T-helper 2 cell (primary cell): ENCODE data around the gene GAS1.

Experiments
- DNase-seq, 5 experiments: peaks; one replicate each; pipeline versions ENCODE4 v3.0.0 to v3.0.0-alpha.2; 2012 to 2022
- total RNA-seq, 2 donors: gene quantifications; one replicate each; lab custom pipeline; 2026; lab: John Stamatoyannopoulos, UW

Gene GAS1
- total RNA-seq, result 0.94 to 1.0 reads per million in 2 donors

GRCh38 chr9:86947146-86948073 lies at the start of gene GAS1:
Gene GAS1 (minus strand): TSS chr9:86947506. CDS start chr9:86946779, 727 bp downstream.
- DNase-seq, result peak; percentile 12 to 80 (median 47)

GRCh38 chr9:86994231-86994630 lies 46.9 kb upstream of the GAS1 start:
- no peak for DNase-seq

GRCh38 chr9:86993830-86994229 lies 46.5 kb upstream of the GAS1 start:
- DNase-seq, result no peak

- no peak for DNase-seq
Measured at GRCh38 chr9:86991077-86991476, 43.8 kb upstream of the GAS1 start.

DNA sequence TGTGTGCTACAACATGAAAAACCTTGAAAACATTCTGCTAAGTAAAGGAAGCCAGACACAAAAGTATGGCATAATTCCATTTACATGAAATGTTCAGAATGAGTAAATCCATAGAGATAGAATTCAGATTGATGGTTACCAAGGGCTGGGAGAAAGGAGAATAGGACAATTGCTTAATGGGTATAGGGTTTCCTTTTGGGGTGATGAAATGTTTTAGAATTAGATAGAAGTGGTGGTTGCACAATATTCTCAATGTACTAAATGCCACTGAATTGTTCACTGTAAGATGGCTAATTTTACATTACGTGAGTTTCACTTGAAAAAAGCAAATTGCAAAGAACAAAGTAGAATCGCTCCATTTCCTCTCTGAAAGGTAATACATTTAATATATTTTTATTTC lies 43.0 kb upstream of the GAS1 start:
- no peak for DNase-seq

- no peak for DNase-seq
Measured at GRCh38 chr9:86987900-86988299, 40.6 kb upstream of the GAS1 start.

- DNase-seq, result no peak
Measured at GRCh38 chr9:86985132-86985647, 37.9 kb upstream of the GAS1 start.

- DNase-seq, result no peak
Measured at GRCh38 chr9:86983620-86984259, 36.4 kb upstream of the GAS1 start.

- no peak for DNase-seq
Measured at GRCh38 chr9:86983249-86983619, 35.9 kb upstream of the GAS1 start.

GRCh38 chr9:86980802-86981201 lies 33.5 kb upstream of the GAS1 start:
- no peak for DNase-seq

- DNase-seq, result no peak
Measured at GRCh38 chr9:86979657-86980056, 32.4 kb upstream of the GAS1 start.

- no peak for DNase-seq
Measured at GRCh38 chr9:86978922-86979474, 31.7 kb upstream of the GAS1 start.

DNA sequence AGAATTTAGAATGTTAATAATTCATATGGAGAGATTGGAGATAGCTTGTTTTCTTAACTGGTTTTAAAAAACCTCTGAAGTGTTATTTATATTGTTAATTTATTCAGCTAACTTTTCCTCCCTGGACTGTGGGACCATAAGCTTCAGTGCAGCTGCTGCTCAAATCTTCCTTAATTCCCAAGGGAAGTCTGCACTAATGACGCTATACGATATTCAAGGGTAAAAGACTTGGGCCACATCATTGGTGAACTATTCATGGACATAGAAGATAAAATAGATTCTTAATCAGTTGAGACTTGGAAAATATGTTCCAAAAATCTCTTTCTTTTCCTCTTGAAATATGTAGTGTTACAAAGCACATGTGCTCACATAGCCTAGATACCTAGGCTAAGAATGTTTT lies 31.1 kb upstream of the GAS1 start:
- no peak for DNase-seq

DNA sequence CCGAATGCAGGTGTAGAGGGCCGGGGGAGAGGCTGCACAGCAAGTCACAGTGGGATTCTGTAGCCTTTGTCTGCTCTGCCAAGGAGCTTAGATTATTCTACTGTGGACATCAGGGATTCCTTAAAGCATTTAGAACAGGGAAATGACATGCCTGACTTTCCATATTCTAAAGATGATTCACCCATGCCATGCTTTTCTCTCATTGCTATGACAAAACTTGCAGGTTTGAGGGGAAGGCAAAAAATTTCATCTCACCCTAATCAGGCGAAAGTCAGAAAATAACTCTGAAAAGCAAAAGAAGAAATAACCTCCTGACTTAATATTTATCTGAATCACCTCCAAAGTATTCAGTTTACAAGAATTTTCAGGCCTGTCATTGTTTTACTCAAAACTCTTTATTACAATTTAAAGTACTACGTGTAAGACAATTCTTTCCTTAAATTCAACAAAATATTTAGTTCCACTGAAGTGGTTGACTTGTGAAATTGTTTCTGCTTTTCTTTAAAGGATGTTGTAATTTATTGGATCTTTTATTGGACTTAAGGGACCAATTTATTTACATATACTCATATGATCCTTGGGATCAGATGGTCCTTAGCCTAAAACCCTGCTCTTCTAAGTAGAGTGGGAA lies 30.0 kb upstream of the GAS1 start:
- DNase-seq, result no peak

- DNase-seq, result no peak
Measured at GRCh38 chr9:86975606-86976005, 28.3 kb upstream of the GAS1 start.

GRCh38 chr9:86975036-86975435 lies 27.7 kb upstream of the GAS1 start:
- no peak for DNase-seq

DNA sequence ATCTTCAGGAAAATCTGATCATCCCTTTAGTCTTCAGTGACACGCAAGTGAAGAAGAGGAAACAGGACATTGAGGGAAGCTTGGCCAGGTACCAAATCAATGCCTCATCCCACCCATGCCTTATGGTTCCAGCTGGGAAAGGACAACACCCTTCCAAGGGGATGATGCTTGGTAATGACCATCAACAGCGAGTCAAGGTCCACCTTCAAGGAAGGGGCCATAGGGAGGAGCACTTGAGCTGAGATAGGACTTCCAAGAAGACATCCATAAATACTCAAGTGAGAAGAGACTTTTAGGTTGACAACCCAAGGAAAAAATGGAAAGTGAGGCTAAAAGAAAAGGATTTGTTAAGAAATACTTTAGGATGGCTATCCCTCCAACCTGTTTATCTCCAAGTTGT lies 27.1 kb upstream of the GAS1 start:
- no peak for DNase-seq

- DNase-seq, result no peak
Measured at GRCh38 chr9:86971742-86972141, 24.4 kb upstream of the GAS1 start.

DNA sequence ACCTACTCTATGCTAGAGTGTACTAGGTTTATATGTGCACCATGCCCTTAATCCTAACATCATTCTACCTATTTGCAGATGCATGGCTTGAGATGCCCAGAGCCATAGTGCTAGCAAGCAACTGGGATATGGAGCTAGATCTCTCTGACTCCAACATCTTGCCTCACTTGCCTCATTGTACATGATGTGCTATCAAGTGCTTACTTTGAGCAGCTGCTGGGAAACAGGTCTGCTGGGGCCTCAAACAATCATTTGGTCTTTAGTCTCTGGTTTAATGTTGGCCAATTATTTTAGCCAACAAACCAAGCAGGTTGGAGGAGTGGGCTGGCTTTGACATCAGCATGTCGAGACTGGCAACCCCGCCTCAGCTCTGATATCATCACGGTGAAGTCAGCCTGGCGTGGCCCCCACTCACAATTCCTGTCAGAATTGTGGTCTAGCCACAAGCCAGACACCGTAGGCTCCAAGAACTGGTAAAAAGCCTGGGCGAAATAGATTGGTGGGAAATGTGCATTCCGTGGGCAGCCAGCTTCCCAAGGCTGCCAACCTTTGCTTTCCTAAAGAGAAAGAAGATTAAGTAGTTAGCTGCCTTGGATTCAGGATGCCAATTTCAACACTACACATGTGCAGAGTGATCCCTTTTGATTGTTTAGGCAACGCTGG lies 21.1 kb upstream of the GAS1 start:
- DNase-seq, result no peak

- no peak for DNase-seq
Measured at GRCh38 chr9:86966852-86967511, 19.7 kb upstream of the GAS1 start.

DNA sequence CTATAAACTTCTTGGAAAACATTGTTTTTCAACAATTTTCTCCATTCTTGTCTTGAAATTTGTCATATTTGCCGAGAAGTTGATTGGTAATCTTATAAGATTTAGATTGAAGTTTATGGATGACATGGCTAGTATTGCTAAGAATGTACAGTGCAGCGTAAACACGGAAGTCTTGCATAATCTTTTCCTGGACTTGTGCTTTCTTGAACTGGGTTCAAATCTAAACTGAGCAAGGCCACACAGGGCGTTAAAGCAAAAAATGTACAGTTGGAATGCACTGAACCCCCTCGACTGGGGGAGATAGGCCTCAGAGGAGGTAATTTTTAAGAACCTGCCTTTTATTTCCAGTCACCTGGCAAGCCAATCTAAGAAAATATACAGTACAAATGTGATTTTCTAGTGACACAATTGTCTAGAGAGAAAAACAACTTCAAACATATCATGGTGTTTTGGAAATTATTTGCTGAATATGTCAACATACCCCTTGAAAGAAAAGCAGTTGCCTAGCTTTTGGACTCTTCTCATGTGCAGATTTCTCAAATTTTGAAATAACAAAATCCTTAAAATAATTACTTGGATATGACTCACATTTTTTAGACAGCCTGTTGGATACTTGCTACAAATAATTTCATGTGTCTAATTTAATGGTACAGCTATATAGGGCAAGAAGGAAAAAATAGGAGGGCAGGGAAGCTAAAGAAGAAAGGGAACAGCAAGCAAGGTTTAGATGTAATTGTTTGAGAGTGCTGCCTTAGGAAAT lies 18.5 kb upstream of the GAS1 start:
- no peak for DNase-seq
